IMR-90 (cell line): Measurements from ENCODE around the gene WARS2. TPM values are rescaled to one million over a fixed set of nuclear protein-coding genes. Genes with fewer than 3 reads are reported as not detected.

Source experiments
- ATAC-seq: fragments of 200-7000 bp; cut with Tn5 transposase; 2 replicates; pipeline ENCODE4 v1.9.1; 2020; ENCODE audit warnings: low read depth, mild to moderate bottlenecking, moderate library complexity
- BruUV-seq: library from RNA; stranded (reverse); fragments of 400-500 nt; replicated peaks from 2 replicates; lab custom pipeline; 2021; lab: Mats Ljungman, UMichigan
- CTCF ChIA-PET: fragments of 300-600 bp; formaldehyde crosslinking; extraction: SDS; loops from one replicate; lab custom pipeline; 2021; ENCODE audit warnings: antibody characterized with exemption; lab: Yijun Ruan, JAX
- POLR2A ChIA-PET: fragments of 300-600 bp; sonication (Branson Sonifier 250); formaldehyde crosslinking; loops from one replicate; lab custom pipeline; 2022; ENCODE audit warnings: antibody characterized with exemption; ENCODE audit not compliant: unreplicated experiment; lab: Charles Lee
- DNase-seq: peaks from one replicate; pipeline ENCODE4 v3.0.0; 2013
- H2AFZ ChIP-seq: replicated peaks from 2 replicates; pipeline ENCODE3; 2013; ENCODE audit warnings: low read length, mild to moderate bottlenecking; ENCODE audit not compliant: poor library complexity
- H2AK5ac ChIP-seq: 2 replicates; pipeline ENCODE4 v1.6.1; 2013; ENCODE audit warnings: low read depth, low read length, inconsistent platforms
- H2AK9ac ChIP-seq: replicated peaks from 2 replicates; pipeline ENCODE3; 2013; ENCODE audit warnings: mild to moderate bottlenecking, low read depth, low read length, moderate library complexity; ENCODE audit not compliant: poor library complexity
- H2BK120ac ChIP-seq: 2 replicates; pipeline ENCODE4 v1.6.1; 2013; ENCODE audit warnings: low read depth, low read length, inconsistent platforms
- H2BK15ac ChIP-seq: 3 replicates; pipeline ENCODE4 v1.6.1; 2013; ENCODE audit warnings: low read depth, low read length, inconsistent platforms
- H2BK20ac ChIP-seq: 2 replicates; pipeline ENCODE4 v1.6.1; 2013; ENCODE audit warnings: low read depth, mild to moderate bottlenecking, inconsistent platforms, low read length, moderate library complexity
- H2BK5ac ChIP-seq: 2 replicates; pipeline ENCODE4 v1.6.1; 2013; ENCODE audit warnings: mild to moderate bottlenecking, low read depth, low read length, inconsistent platforms; ENCODE audit not compliant: poor library complexity, severe bottlenecking
- H3K14ac ChIP-seq: replicated peaks from 2 replicates; pipeline ENCODE4 v1.6.1; 2013; ENCODE audit warnings: low read depth, low read length, inconsistent platforms
- H3K18ac ChIP-seq: 2 replicates; pipeline ENCODE4 v1.6.1; 2013; ENCODE audit warnings: low read depth, low read length, control low read depth
- H3K23ac ChIP-seq: 2 replicates; pipeline ENCODE4 v1.6.1; 2013; ENCODE audit warnings: low read depth, low read length, inconsistent platforms
- H3K27ac ChIP-seq: 2 replicates; pipeline ENCODE4 v1.5.1; 2013; ENCODE audit warnings: mild to moderate bottlenecking, control low read depth, low read length; ENCODE audit not compliant: insufficient read depth
- H3K27me3 ChIP-seq: 2 replicates; pipeline ENCODE4 v1.6.1; 2013; ENCODE audit warnings: low read length; ENCODE audit not compliant: control insufficient read depth, insufficient read depth
- H3K36me3 ChIP-seq: 2 replicates; pipeline ENCODE4 v1.6.1; 2013; ENCODE audit warnings: low read length, mixed read lengths; ENCODE audit not compliant: control insufficient read depth, insufficient read depth
- H3K4ac ChIP-seq: 2 replicates; pipeline ENCODE4 v1.6.1; 2013; ENCODE audit warnings: low read depth, low read length, inconsistent platforms
- H3K4me1 ChIP-seq: 2 replicates; pipeline ENCODE4 v1.6.1; 2013; ENCODE audit warnings: low read length, mixed read lengths; ENCODE audit not compliant: control insufficient read depth, insufficient read depth
- H3K4me2 ChIP-seq: 2 replicates; pipeline ENCODE4 v1.6.1; 2013; ENCODE audit warnings: low read depth, mild to moderate bottlenecking, control low read depth, low read length, moderate library complexity
- H3K4me3 ChIP-seq: 2 replicates; pipeline ENCODE4 v1.5.1; 2013; ENCODE audit warnings: low read depth, mild to moderate bottlenecking, control low read depth, low read length, moderate library complexity; ENCODE audit not compliant: insufficient read depth
- H3K56ac ChIP-seq: 2 replicates; pipeline ENCODE4 v1.6.1; 2013; ENCODE audit warnings: low read length, inconsistent platforms; ENCODE audit not compliant: insufficient read depth; ENCODE audit errors: extremely low read depth
- H3K79me1 ChIP-seq, 2 experiments: 2 replicates each; pipeline ENCODE4 v1.6.1; 2013; ENCODE audit warnings: low read length in 2 of 2, inconsistent platforms in 1 of 2, low read depth in 1 of 2
- H3K9ac ChIP-seq: 2 replicates; pipeline ENCODE4 v1.6.1; 2013; ENCODE audit warnings: low read depth, low read length, control low read depth
- H3K9me1 ChIP-seq: 2 replicates; pipeline ENCODE4 v1.6.1; 2013; ENCODE audit warnings: low read length, inconsistent platforms; ENCODE audit not compliant: insufficient read depth
- H3K9me3 ChIP-seq: 2 replicates; pipeline ENCODE4 v1.6.1; 2013; ENCODE audit warnings: low read length; ENCODE audit not compliant: control insufficient read depth, insufficient read depth
- H4K20me1 ChIP-seq: 2 replicates; pipeline ENCODE4 v1.6.1; 2013; ENCODE audit warnings: low read length, inconsistent platforms; ENCODE audit not compliant: insufficient read depth
- H4K5ac ChIP-seq: 2 replicates; pipeline ENCODE4 v1.6.1; 2013; ENCODE audit warnings: mild to moderate bottlenecking, low read depth, low read length, control low read depth
- H4K8ac ChIP-seq, 2 experiments: 2 replicates each; pipeline ENCODE4 v1.6.1; 2013; ENCODE audit warnings: low read depth in 2 of 2, low read length in 2 of 2, control low read depth in 1 of 2, inconsistent platforms in 1 of 2
- H4K91ac ChIP-seq: 2 replicates; pipeline ENCODE4 v1.6.1; 2013; ENCODE audit warnings: low read depth, low read length, inconsistent platforms; ENCODE audit not compliant: insufficient read depth
- CEBPB ChIP-seq: IDR thresholded peaks from 2 replicates; pipeline ENCODE4 v1.6.1; 2012; ENCODE audit warnings: low read depth, low read length, improper control_type of control experiment
- CHD1 ChIP-seq: IDR thresholded peaks from 2 replicates; pipeline ENCODE4 v1.6.1; 2012; ENCODE audit warnings: low read depth, low read length, improper control_type of control experiment
- ELK1 ChIP-seq: fragments of 150-350 bp; IDR thresholded peaks from 2 replicates; pipeline ENCODE4 v1.6.1; 2016; ENCODE audit warnings: low read depth, mild to moderate bottlenecking, low read length, moderate library complexity, borderline replicate concordance
- FOS ChIP-seq: fragments of 150-350 bp; IDR thresholded peaks from 2 replicates; pipeline ENCODE4 v1.6.1; 2016; ENCODE audit warnings: low read depth, low read length
- MAZ ChIP-seq: IDR thresholded peaks from 2 replicates; pipeline ENCODE4 v1.6.1; 2012; ENCODE audit warnings: low read depth, mild to moderate bottlenecking, low read length, improper control_type of control experiment, moderate library complexity, borderline replicate concordance
- MXI1 ChIP-seq: IDR thresholded peaks from 2 replicates; pipeline ENCODE4 v1.6.1; 2012; ENCODE audit warnings: low read depth, mild to moderate bottlenecking, low read length, moderate library complexity, borderline replicate concordance
- NFE2L2 ChIP-seq: fragments of 150-350 bp; IDR thresholded peaks from 2 replicates; pipeline ENCODE4 v1.6.1; 2016; ENCODE audit warnings: low read depth, mild to moderate bottlenecking, low read length
- POLR2A ChIP-seq: IDR thresholded peaks from 2 replicates; pipeline ENCODE4 v1.6.1; 2012; ENCODE audit warnings: mild to moderate bottlenecking, low read depth, low read length
- RAD21 ChIP-seq: IDR thresholded peaks from 2 replicates; pipeline ENCODE4 v1.6.1; 2012; ENCODE audit warnings: low read length, improper control_type of control experiment
- RCOR1 ChIP-seq: IDR thresholded peaks from 2 replicates; pipeline ENCODE4 v1.6.1; 2012; ENCODE audit warnings: mild to moderate bottlenecking, low read length, improper control_type of control experiment; ENCODE audit not compliant: insufficient replicate concordance
- SMC3 ChIP-seq: fragments of 150-350 bp; IDR thresholded peaks from 2 replicates; pipeline ENCODE4 v1.6.1; 2016; ENCODE audit warnings: low read depth, mild to moderate bottlenecking, antibody characterized with exemption, low read length, moderate library complexity
- USF2 ChIP-seq: fragments of 150-350 bp; IDR thresholded peaks from 2 replicates; pipeline ENCODE4 v1.6.1; 2017; ENCODE audit warnings: mild to moderate bottlenecking, antibody characterized with exemption, low read length, low read depth
- WGBS, 2 experiments: methylation state at CpG; one replicate each; pipeline versions ENCODE4 v1.1.5 to v1.1.7; 2013; ENCODE audit warnings: missing lambda C conversion rate in 2 of 2; ENCODE audit not compliant: insufficient read length in 1 of 2; ENCODE audit errors: extremely low coverage in 2 of 2; 5-methylcytosine and 5-hydroxymethylcytosine counted together
- dilution Hi-C: fragments of 300-500 bp; cut with HindIII; formaldehyde crosslinking; loops from one replicate; pipeline ENCODE4 v1.14.3; 2018; ENCODE audit warnings: low sequenced_read_pairs; ENCODE audit not compliant: unreplicated experiment
- in situ Hi-C: fragments of 300-500 bp; cut with MboI; formaldehyde crosslinking; loops from 3 replicates; pipeline ENCODE4 v1.14.3; 2019; ENCODE audit warnings: low sequenced_read_pairs, inconsistent platforms, mixed read lengths
- intact Hi-C: fragments of 100-400 bp; cut with micrococcal nuclease; formaldehyde crosslinking; loops from 2 replicates; pipeline ENCODE4 v1.10.0; 2022
- polyA plus RNA-seq, 3 experiments: library from polyadenylated mRNA; depleted of rRNA; stranded (reverse); fragments of >200 nt; gene quantifications; 2 replicates each; pipeline ENCODE4 v1.2.3, GENCODE V29; 2012; ENCODE audit warnings: low replicate concordance in 1 of 3
- total RNA-seq: library from RNA; depleted of rRNA; stranded (reverse); fragments of >200 nt; gene quantifications from 2 replicates; pipeline ENCODE4 v1.2.3, GENCODE V29; 2012
- TF ChIP-seq, protein P1 (sequence below): conservative IDR thresholded peaks from 2 replicates; pipeline ENCODE4 v1.5.1; 2012; ENCODE audit warnings: mild to moderate bottlenecking, low read depth, low read length, improper control_type of control experiment

The WARS2 gene
- total and polyA plus RNA-seq, 2 of the 4 experiments (the other 2 are of a cell fraction) = 5.7 to 20.3 TPM

- DNase-seq = no peak
- ChIA-PET CTCF (no interaction called here), POLR2A (no interaction called here)
- no peak overlapping the region for H4K91ac ChIP-seq
- no peak overlapping the region for H4K5ac ChIP-seq
- no peak overlapping the region for H3K4ac ChIP-seq
- H2AFZ ChIP-seq = no peak overlapping the region
- no peaks in the 10 kb centered on the region for H3K36me3 ChIP-seq
- dilution Hi-C loops = no loop called here
- H2BK5ac ChIP-seq = no peak overlapping the region
- no peak overlapping the region for H3K14ac ChIP-seq
- H3K23ac ChIP-seq = no peak overlapping the region
- no TSS peak for BruUV-seq
- TF ChIP-seq SMC3 (no peak), RCOR1 (no peak), CEBPB (no peak), USF2 (no peak), MAZ (no peak), POLR2A (no peak), NFE2L2 (no peak), ELK1 (no peak), MXI1 (no peak), CHD1 (no peak), FOS (no peak), RAD21 (no peak)
- TF ChIP-seq, protein P1, sequence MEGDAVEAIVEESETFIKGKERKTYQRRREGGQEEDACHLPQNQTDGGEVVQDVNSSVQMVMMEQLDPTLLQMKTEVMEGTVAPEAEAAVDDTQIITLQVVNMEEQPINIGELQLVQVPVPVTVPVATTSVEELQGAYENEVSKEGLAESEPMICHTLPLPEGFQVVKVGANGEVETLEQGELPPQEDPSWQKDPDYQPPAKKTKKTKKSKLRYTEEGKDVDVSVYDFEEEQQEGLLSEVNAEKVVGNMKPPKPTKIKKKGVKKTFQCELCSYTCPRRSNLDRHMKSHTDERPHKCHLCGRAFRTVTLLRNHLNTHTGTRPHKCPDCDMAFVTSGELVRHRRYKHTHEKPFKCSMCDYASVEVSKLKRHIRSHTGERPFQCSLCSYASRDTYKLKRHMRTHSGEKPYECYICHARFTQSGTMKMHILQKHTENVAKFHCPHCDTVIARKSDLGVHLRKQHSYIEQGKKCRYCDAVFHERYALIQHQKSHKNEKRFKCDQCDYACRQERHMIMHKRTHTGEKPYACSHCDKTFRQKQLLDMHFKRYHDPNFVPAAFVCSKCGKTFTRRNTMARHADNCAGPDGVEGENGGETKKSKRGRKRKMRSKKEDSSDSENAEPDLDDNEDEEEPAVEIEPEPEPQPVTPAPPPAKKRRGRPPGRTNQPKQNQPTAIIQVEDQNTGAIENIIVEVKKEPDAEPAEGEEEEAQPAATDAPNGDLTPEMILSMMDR = no peak
- no peak overlapping the region for H3K27ac ChIP-seq
- no peak overlapping the region for H2BK120ac ChIP-seq
- H3K9me3 ChIP-seq = peaks cover 24% of the 10 kb centered on the region
- intact Hi-C loops = no loop called here
- no peak overlapping the region for H3K18ac ChIP-seq
- no peak for ATAC-seq
- no peaks in the 10 kb centered on the region for H3K9me1 ChIP-seq
- H3K4me3 ChIP-seq = no peak overlapping the region
- no peaks in the 10 kb centered on the region for H3K79me1 ChIP-seq
- H3K4me2 ChIP-seq = no peak overlapping the region
- no peak overlapping the region for H3K56ac ChIP-seq
- H3K4me1 ChIP-seq = peaks cover 2% of the 10 kb centered on the region; the same call in 1 of the 2 replicates
- peaks cover 90% of the 10 kb centered on the region for H3K27me3 ChIP-seq
- H2BK20ac ChIP-seq = no peak overlapping the region
- no peak overlapping the region for H2BK15ac ChIP-seq
- H2AK5ac ChIP-seq = no peak overlapping the region
- H4K8ac ChIP-seq = no peak overlapping the region
- H3K9ac ChIP-seq = no peak overlapping the region
- H4K20me1 ChIP-seq = no peaks in the 10 kb centered on the region
- in situ Hi-C loops = loop anchor here (10.0 kb wide), 1 partner anchor 827 kb away; no protein-coding TSS in a partner anchor
- H2AK9ac ChIP-seq = no peak overlapping the region
- 13% methylated on average over 1 of the region's 1 CpG; no CpG with 5 or more reads in 1 of the 2 experiments for WGBS, 2 experiments
These were observed 159.0 kb downstream of the WARS2 start for GRCh38 chr1:118981436-118981835.
